Measurements from ENCODE around the gene SOX9. TPM values are rescaled to one million over a fixed set of nuclear protein-coding genes. Genes with fewer than 3 reads are reported as not detected.

The SOX9 gene
- total and polyA plus RNA-seq, 8 donors: 6.6 to 81.5 (median 60.1) TPM

GRCh38 chr17:72175263-72175662, 54.4 kb downstream of the SOX9 start:
- Histone ChIP-seq H3K36me3 (no peaks in the 10 kb centered on the region), H3K4me1 (no peaks in the 10 kb centered on the region), H3K27me3 (peaks cover 0 to 5% of the 10 kb centered on the region in 2 donors), H3K9me3 (no peaks in the 10 kb centered on the region), H3K27ac (no peak overlapping the region), H3K4me3 (no peak overlapping the region)
- TF ChIP-seq CTCF (IDR thresholded peaks at IDR 0.05): no peak
- DNase-seq (no peak), ATAC-seq (no peak)
- intact Hi-C loops (cut with DNase I): no loop called here
